H7 (cell line): ENCODE results near the gene ZNF277. TPM values are rescaled to one million over a fixed set of nuclear protein-coding genes. Genes with fewer than 3 reads are reported as not detected.

Experiments
- DNase-seq: peaks from one replicate; pipeline ENCODE4 v3.0.0; 2012
- H3K27me3 ChIP-seq: 2 replicates; pipeline ENCODE4 v1.6.0; 2011; ENCODE audit warnings: mild to moderate bottlenecking, low read length; ENCODE audit not compliant: control insufficient read depth, insufficient read depth
- H3K36me3 ChIP-seq: replicated peaks from 2 replicates; pipeline ENCODE4 v1.5.1; 2011; ENCODE audit warnings: low read length; ENCODE audit not compliant: control insufficient read depth, insufficient read depth
- H3K4me3 ChIP-seq: 2 replicates; pipeline ENCODE4 v1.5.1; 2011; ENCODE audit warnings: low read depth, mild to moderate bottlenecking, control low read depth, low read length, moderate library complexity; ENCODE audit not compliant: insufficient read depth
- total RNA-seq: library from RNA; depleted of rRNA; stranded (reverse); fragments of >200 nt; shearing (Covaris generic); gene quantifications from 2 replicates; pipeline ENCODE4 v1.2.3, GENCODE V29; 2014

Gene ZNF277
- total RNA-seq, 1 experiment from 2014 or later = 29.8 TPM

DNA sequence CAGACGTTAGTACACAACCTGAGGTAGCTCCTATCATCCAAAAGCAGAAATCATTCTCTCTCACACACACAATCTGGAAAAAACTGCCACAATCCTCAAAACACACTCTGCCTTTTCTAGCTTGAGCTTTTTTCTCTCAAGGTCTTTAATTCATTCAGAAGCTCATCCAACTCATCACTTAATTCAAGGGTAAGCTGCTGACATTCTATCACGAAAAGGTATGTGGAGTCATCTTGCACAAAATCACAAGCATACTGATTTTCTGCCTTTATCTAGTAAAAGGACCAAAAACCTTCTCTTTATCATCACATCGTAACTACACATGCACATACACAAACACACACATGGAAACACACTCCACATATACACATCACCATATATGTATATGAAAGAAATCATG is 32.3 kb upstream of the ZNF277 start:
- H3K36me3 ChIP-seq = no peaks in the 10 kb centered on the region
- no peaks in the 10 kb centered on the region for H3K27me3 ChIP-seq
- DNase-seq = no peak
- no peak overlapping the region for H3K4me3 ChIP-seq

DNA sequence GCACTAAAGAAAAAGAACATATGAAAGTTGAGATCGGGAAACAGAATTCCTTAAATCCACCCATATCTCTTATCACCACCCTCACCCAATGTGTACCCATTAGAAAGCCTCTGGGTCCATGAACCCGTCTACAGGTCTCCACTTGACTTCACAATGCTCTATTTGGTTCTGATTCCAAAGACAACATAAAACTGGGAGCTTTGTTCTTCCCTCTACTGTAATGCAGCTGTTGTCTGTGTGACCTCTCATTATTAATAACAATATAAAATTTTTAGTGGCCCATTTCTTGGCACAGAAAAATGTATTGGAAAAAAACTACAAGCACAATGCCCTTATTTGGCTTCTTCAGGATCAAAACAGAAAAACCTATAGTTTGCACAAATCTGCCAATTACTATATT is 30.3 kb upstream of the ZNF277 start:
- DNase-seq = no peak
- no peak overlapping the region for H3K4me3 ChIP-seq
- H3K27me3 ChIP-seq = no peaks in the 10 kb centered on the region
- no peaks in the 10 kb centered on the region for H3K36me3 ChIP-seq

GRCh38 chr7:112176693-112177415 is 29.6 kb upstream of the ZNF277 start:
- no peak overlapping the region for H3K4me3 ChIP-seq
- H3K36me3 ChIP-seq = no peaks in the 10 kb centered on the region
- no peak for DNase-seq
- no peaks in the 10 kb centered on the region for H3K27me3 ChIP-seq

- Histone ChIP-seq H3K27me3 (no peaks in the 10 kb centered on the region), H3K4me3 (no peak overlapping the region), H3K36me3 (no peaks in the 10 kb centered on the region)
- no peak for DNase-seq
These were observed 26.3 kb upstream of the ZNF277 start for GRCh38 chr7:112180223-112180622.

GRCh38 chr7:112182749-112183148 is 23.7 kb upstream of the ZNF277 start:
- Histone ChIP-seq H3K27me3 (no peaks in the 10 kb centered on the region), H3K4me3 (no peak overlapping the region), H3K36me3 (no peaks in the 10 kb centered on the region)
- DNase-seq = no peak

DNA sequence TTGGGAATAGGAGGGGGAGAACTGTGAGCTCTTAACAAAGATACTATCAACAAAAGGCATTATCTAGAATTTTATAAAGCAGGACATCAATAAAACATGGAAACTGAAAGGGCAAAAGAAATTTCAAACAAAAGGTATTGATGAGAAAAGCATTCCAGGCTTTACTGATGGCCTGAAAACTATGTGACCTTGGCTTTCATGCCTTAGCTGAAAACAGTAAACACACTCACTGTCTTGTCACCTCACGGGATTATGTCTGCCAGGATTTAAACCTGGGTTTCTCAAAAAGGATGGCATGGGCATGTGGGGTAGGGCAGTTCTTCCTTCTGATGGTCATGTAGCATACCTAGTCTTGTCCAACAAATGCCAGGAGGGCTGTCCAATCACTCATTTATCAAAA is 23.2 kb upstream of the ZNF277 start:
- no peak for DNase-seq
- Histone ChIP-seq H3K27me3 (no peaks in the 10 kb centered on the region), H3K4me3 (no peak overlapping the region), H3K36me3 (no peaks in the 10 kb centered on the region)

GRCh38 chr7:112184455-112184854 is 22.0 kb upstream of the ZNF277 start:
- no peaks in the 10 kb centered on the region for H3K27me3 ChIP-seq
- H3K36me3 ChIP-seq = no peaks in the 10 kb centered on the region
- DNase-seq = no peak
- H3K4me3 ChIP-seq = no peak overlapping the region

DNA sequence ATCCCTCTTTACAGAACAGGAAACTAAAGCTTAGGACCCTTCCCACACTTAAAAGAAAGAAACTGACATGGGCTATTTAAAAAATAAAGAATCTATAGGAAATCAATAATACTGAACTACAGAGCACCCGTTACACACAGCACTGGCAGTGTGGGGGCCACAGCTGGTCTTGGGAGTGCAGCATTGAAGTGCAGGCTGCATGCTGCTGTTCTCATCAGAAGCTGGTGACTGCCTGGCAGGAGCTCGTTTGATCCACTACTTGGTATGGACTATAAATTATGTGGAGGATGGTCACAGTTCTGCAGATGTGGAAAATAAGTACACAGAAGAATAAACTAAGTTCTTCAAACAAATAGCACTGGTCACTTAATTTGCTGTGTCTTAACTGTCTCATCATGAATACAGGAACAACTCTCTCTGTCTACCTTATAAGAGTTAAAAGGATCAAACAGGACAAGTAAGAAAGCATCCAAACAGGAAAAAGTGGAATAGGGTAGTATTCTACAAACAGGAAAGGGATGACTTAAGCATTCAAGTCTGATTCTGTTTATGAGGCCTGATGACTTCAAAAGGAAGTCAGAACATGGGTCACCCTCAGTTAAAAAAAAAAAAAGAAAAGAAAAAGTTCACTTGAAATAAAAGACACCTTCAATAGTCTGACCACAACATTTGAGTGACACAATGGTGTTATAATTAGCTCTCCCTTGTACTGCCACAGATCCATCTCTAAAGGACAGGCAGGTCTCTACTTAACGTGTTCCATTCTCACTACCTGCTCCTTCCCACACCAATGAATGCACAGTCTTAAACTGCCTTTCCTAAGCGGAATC is 21.3 kb upstream of the ZNF277 start:
- Histone ChIP-seq H3K27me3 (no peaks in the 10 kb centered on the region), H3K36me3 (no peaks in the 10 kb centered on the region), H3K4me3 (no peak overlapping the region)
- DNase-seq = no peak

DNA sequence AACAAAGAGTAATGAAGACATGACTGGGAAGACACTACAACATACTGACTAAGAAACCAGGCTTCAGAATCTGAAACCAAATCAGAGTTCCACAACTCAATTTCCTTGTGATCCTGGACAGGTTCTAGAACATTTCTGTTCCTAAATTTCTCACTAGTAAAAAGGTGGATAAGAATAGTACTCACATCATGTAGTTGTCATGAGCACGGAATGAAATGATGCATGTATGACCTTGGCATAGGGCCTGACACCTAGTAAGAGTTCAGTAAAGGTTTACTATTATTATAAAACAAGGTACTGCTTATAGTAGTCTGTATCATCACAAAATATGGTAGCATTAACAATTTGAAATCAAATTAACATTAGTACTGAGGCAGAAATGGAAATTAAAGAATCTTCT is 20.2 kb upstream of the ZNF277 start:
- no peak for DNase-seq
- Histone ChIP-seq H3K36me3 (no peaks in the 10 kb centered on the region), H3K27me3 (no peaks in the 10 kb centered on the region), H3K4me3 (no peak overlapping the region)

- Histone ChIP-seq H3K4me3 (no peak overlapping the region), H3K36me3 (no peaks in the 10 kb centered on the region), H3K27me3 (no peaks in the 10 kb centered on the region)
- DNase-seq = no peak
These were observed 18.2 kb upstream of the ZNF277 start for GRCh38 chr7:112188257-112188656.

- Histone ChIP-seq H3K4me3 (no peak overlapping the region), H3K27me3 (no peaks in the 10 kb centered on the region), H3K36me3 (no peaks in the 10 kb centered on the region)
- no peak for DNase-seq
These were observed 16.8 kb upstream of the ZNF277 start for GRCh38 chr7:112189691-112190090.

- Histone ChIP-seq H3K27me3 (no peaks in the 10 kb centered on the region), H3K4me3 (no peak overlapping the region), H3K36me3 (no peaks in the 10 kb centered on the region)
- no peak for DNase-seq
These were observed 16.4 kb upstream of the ZNF277 start for GRCh38 chr7:112190120-112190519.

GRCh38 chr7:112192236-112193154 is 14.0 kb upstream of the ZNF277 start:
- Histone ChIP-seq H3K4me3 (no peak overlapping the region), H3K27me3 (no peaks in the 10 kb centered on the region), H3K36me3 (no peaks in the 10 kb centered on the region)
- no peak for DNase-seq

GRCh38 chr7:112193915-112194502 is 12.5 kb upstream of the ZNF277 start:
- Histone ChIP-seq H3K27me3 (no peaks in the 10 kb centered on the region), H3K36me3 (no peaks in the 10 kb centered on the region), H3K4me3 (no peak overlapping the region)
- DNase-seq = no peak
